Measurements from ENCODE around the gene ETFB.

ETFB gene

GRCh38 chr19:51372649-51373504, 6.7 kb upstream of the ETFB start, which contains the start of gene NKG7:
TSS of gene NKG7 (minus strand) at chr19:51372654. CDS start at chr19:51372535, 119 bp downstream.
- no peak for TF ChIP-seq CTCF (IDR thresholded peaks at IDR 0.05; ENCODE audit: low read depth, low read length)
- no peak for DNase-seq (ENCODE audit: extremely low read depth, low read depth)

GRCh38 chr19:51372021-51372648, 5.9 kb upstream of the ETFB start:
- no peak for DNase-seq (ENCODE audit: extremely low read depth, low read depth)
- TF ChIP-seq CTCF (IDR thresholded peaks at IDR 0.05; ENCODE audit: low read depth, low read length), result no peak

GRCh38 chr19:51371186-51371690, 5.0 kb upstream of the ETFB start:
- TF ChIP-seq CTCF (IDR thresholded peaks at IDR 0.05; ENCODE audit: low read depth, low read length), result no peak
- no peak for DNase-seq (ENCODE audit: extremely low read depth, low read depth)

- no peak for DNase-seq (ENCODE audit: extremely low read depth, low read depth)
- TF ChIP-seq CTCF (IDR thresholded peaks at IDR 0.05; ENCODE audit: low read depth, low read length), result no peak
These were observed 4.0 kb upstream of the ETFB start for GRCh38 chr19:51370230-51370629.

- no peak for DNase-seq (ENCODE audit: extremely low read depth, low read depth)
- TF ChIP-seq CTCF (IDR thresholded peaks at IDR 0.05; ENCODE audit: low read depth, low read length), result no peak
These were observed 2.4 kb upstream of the ETFB start, which contains the start of gene CLDND2 for GRCh38 chr19:51368366-51369282. TSS of gene CLDND2 (minus strand) at chr19:51369003. CDS start at chr19:51368577, 426 bp downstream.

GRCh38 chr19:51367565-51368365, 1.6 kb upstream of the ETFB start:
- no peak for TF ChIP-seq CTCF (IDR thresholded peaks at IDR 0.05; ENCODE audit: low read depth, low read length)
- DNase-seq (ENCODE audit: extremely low read depth, low read depth), result peak; percentile 98
